ENCODE results near the gene PEX3.

Gene PEX3, protein sequence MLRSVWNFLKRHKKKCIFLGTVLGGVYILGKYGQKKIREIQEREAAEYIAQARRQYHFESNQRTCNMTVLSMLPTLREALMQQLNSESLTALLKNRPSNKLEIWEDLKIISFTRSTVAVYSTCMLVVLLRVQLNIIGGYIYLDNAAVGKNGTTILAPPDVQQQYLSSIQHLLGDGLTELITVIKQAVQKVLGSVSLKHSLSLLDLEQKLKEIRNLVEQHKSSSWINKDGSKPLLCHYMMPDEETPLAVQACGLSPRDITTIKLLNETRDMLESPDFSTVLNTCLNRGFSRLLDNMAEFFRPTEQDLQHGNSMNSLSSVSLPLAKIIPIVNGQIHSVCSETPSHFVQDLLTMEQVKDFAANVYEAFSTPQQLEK

GRCh38 chr6:143450453-143451371 lies at the start of gene PEX3, which contains the start of gene ADAT2:
TSS of gene PEX3 (plus strand) at chr6:143450805. CDS start at chr6:143451043, 238 bp downstream.
TSS of gene ADAT2 (minus strand) at chr6:143450695. CDS start at chr6:143450658, 37 bp downstream.
- TF ChIP-seq GLIS3 (CRISPR knock-in tag; IDR thresholded peaks at IDR 0.05) = no peak
- TF ChIP-seq CSDC2 (CRISPR knock-in tag; IDR thresholded peaks at IDR 0.05) = peak; percentile 61; the same call in 1 of the 2 replicates
- TF ChIP-seq ZFP3 (CRISPR knock-in tag; IDR thresholded peaks at IDR 0.05) = peak; percentile 86

DNA sequence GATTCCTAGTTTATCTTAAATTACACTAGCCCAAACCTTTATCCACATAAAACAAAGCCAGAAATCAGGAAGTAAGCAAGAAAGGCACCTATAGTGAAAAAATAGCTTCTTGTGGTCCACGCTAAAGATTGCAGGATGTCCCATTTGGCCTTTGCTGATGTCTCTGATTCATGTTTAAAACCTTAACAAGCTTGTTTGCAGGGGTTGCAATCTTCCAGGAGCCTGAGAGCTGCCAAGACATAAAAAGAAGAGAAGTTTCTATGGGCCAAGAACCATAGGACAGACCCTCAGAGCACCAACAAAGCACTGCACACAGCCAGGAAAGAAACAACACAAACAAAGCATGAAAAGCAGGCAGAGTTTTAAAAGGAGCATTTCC lies 49.5 kb upstream of the PEX3 start:
- TF ChIP-seq ZC3H10 (CRISPR knock-in tag; IDR thresholded peaks at IDR 0.05) (no peak), ZFP3 (CRISPR knock-in tag; IDR thresholded peaks at IDR 0.05) (no peak), RARB (CRISPR knock-in tag; IDR thresholded peaks at IDR 0.05) (no peak), PATZ1 (CRISPR knock-in tag; IDR thresholded peaks at IDR 0.05; ENCODE audit: borderline replicate concordance) (no peak), PPARA (CRISPR knock-in tag; IDR thresholded peaks at IDR 0.05; ENCODE audit: borderline replicate concordance) (no peak), ZNF70 (CRISPR knock-in tag; IDR thresholded peaks at IDR 0.05) (no peak), ZNF565 (CRISPR knock-in tag; conservative IDR thresholded peaks at IDR 0.05; ENCODE audit: low read depth) (no peak), POU6F1 (CRISPR knock-in tag; IDR thresholded peaks at IDR 0.05; ENCODE audit: borderline replicate concordance, low read depth) (no peak), ZFP30 (CRISPR knock-in tag; IDR thresholded peaks at IDR 0.05) (no peak)
- TF ChIP-seq, protein P1, sequence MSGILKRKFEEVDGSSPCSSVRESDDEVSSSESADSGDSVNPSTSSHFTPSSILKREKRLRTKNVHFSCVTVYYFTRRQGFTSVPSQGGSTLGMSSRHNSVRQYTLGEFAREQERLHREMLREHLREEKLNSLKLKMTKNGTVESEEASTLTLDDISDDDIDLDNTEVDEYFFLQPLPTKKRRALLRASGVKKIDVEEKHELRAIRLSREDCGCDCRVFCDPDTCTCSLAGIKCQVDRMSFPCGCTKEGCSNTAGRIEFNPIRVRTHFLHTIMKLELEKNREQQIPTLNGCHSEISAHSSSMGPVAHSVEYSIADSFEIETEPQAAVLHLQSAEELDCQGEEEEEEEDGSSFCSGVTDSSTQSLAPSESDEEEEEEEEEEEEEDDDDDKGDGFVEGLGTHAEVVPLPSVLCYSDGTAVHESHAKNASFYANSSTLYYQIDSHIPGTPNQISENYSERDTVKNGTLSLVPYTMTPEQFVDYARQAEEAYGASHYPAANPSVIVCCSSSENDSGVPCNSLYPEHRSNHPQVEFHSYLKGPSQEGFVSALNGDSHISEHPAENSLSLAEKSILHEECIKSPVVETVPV (CRISPR knock-in tag; IDR thresholded peaks at IDR 0.05) = no peak
- ATAC-seq = no peak

More at GRCh38 chr6:143450453-143451371, at the start of gene PEX3, which contains the start of gene ADAT2:
- ATAC-seq = peak; percentile 99

GRCh38 chr6:143401636-143402370 lies 48.8 kb upstream of the PEX3 start:
- no peak for ATAC-seq
- TF ChIP-seq ZNF565 (CRISPR knock-in tag; conservative IDR thresholded peaks at IDR 0.05; ENCODE audit: low read depth) = no peak
- TF ChIP-seq POU6F1 (CRISPR knock-in tag; IDR thresholded peaks at IDR 0.05; ENCODE audit: borderline replicate concordance, low read depth) = no peak
- TF ChIP-seq TCF4 (CRISPR knock-in tag; IDR thresholded peaks at IDR 0.05; ENCODE audit: borderline replicate concordance) = no peak
- no peak for TF ChIP-seq ZFP30 (CRISPR knock-in tag; IDR thresholded peaks at IDR 0.05)
- no peak for TF ChIP-seq OSR1 (CRISPR knock-in tag; IDR thresholded peaks at IDR 0.05)
- TF ChIP-seq TOX (CRISPR knock-in tag; IDR thresholded peaks at IDR 0.05; ENCODE audit: borderline replicate concordance) = no peak
- no peak for TF ChIP-seq GLIS3 (CRISPR knock-in tag; IDR thresholded peaks at IDR 0.05)

DNA sequence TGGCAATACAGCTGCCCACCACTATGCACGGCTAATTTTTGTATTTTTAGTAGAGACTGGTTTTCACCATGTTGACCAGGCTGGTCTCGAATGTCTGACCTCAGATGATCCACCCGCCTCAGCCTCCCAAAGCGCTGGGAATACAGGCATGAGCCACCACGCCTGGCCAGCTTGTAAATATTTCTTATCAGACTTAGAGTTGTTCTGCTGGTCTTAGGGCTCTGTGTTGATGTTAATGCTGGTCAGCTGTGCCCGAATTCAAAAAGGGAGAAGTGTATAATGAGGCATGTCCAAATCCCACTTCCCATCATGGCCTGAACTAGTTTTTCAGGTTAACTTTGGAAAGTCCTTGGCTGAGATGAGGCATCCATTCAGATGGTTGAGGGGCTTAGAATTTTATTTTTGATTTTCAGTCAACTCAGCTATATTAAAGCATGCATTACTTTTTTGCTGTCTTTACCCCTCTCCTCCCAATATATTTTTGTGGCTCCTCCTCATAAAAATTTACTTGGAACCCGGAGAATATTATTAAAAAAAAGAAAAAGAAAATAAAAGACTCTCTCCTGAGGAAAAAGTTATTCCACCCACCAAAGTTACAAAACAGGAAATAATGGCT lies 47.8 kb upstream of the PEX3 start:
- ATAC-seq = no peak
- no peak for TF ChIP-seq ESRRG (CRISPR knock-in tag; IDR thresholded peaks at IDR 0.05)
- no peak for TF ChIP-seq ZFP30 (CRISPR knock-in tag; IDR thresholded peaks at IDR 0.05)
- no peak for TF ChIP-seq TCF4 (CRISPR knock-in tag; IDR thresholded peaks at IDR 0.05; ENCODE audit: borderline replicate concordance)
- TF ChIP-seq POU6F1 (CRISPR knock-in tag; IDR thresholded peaks at IDR 0.05; ENCODE audit: borderline replicate concordance, low read depth) = no peak
- no peak for TF ChIP-seq ISL1 (CRISPR knock-in tag; IDR thresholded peaks at IDR 0.05)
- no peak for TF ChIP-seq PATZ1 (CRISPR knock-in tag; IDR thresholded peaks at IDR 0.05; ENCODE audit: borderline replicate concordance)
- TF ChIP-seq OSR1 (CRISPR knock-in tag; IDR thresholded peaks at IDR 0.05) = no peak
- no peak for TF ChIP-seq CSDC2 (CRISPR knock-in tag; IDR thresholded peaks at IDR 0.05)
- TF ChIP-seq RARB (CRISPR knock-in tag; IDR thresholded peaks at IDR 0.05) = no peak
- TF ChIP-seq, protein P1 (CRISPR knock-in tag; IDR thresholded peaks at IDR 0.05) = no peak
- no peak for TF ChIP-seq ZNF8 (CRISPR knock-in tag; IDR thresholded peaks at IDR 0.05)

All from SK-N-SH treated with all-trans-retinoic acid at 6 μM for 48 hours (cell line).